Mucosa of stomach (tissue), 1 donor: ENCODE measurements around the gene ERMN.
"Not testable (repeated sequence)": the region's sequence is repeated elsewhere in the genome, so short reads cannot be mapped to it uniquely, and the experiment has no call there.

ENCODE experiments used
- H3K27me3 ChIP-seq: one replicate; pipeline ENCODE4 v1.7.0; 2013; ENCODE audit warnings: mild to moderate bottlenecking, low read length; ENCODE audit not compliant: control insufficient read depth, insufficient read depth
- H3K36me3 ChIP-seq: one replicate; pipeline ENCODE4 v1.7.0; 2013; ENCODE audit warnings: low read length; ENCODE audit not compliant: control insufficient read depth, insufficient read depth
- H3K4me1 ChIP-seq: one replicate; pipeline ENCODE4 v1.7.0; 2013; ENCODE audit warnings: mild to moderate bottlenecking, low read length; ENCODE audit not compliant: control insufficient read depth, insufficient read depth
- H3K4me3 ChIP-seq: one replicate; pipeline ENCODE4 v1.7.0; 2013; ENCODE audit warnings: low read length
- H3K9ac ChIP-seq: one replicate; pipeline ENCODE4 v1.7.0; 2013; ENCODE audit warnings: mild to moderate bottlenecking, low read length, moderate library complexity
- H3K9me3 ChIP-seq: one replicate; pipeline ENCODE4 v1.7.0; 2013; ENCODE audit warnings: mild to moderate bottlenecking, low read length, moderate library complexity; ENCODE audit not compliant: control insufficient read depth
- donor health status: Pancreatic carcinoma.

Gene ERMN

DNA sequence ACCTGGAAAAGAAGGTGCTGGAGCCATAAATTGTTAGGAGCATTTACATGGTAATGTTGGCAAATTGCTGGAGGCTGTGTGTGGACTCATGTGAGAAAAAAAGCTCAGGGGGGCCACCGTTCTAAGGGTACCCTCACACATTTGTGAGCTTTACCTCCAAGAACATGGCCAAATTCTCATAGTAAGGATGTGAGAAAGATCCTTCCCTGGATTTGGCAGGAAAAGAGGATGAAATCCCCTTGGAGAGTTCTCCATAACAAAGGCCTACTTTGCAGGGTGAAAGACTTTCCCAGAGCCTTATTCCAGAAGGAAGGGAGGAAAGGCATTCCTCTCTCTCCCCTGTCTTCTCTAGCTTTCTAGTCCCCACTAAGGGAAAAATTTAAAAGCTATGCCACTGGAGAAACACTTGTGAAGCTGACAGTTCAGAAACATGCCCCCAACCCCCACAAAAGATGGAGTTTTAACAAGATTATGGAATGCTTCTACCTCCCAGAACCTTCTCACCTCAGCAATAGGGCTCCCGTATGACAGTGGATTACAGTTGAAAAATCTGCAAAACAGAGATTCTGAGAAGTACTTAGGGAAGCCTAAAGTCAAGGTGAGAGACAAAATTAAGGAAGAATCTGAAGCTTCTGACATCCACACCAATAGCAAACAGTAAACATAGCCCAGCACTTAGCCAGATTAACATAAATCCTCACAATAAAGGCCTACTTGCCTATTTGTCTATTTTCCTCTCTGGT, 20.2 kb upstream of the ERMN start:
- no peaks in the 10 kb centered on the region for H3K4me1 ChIP-seq
- H3K4me3 ChIP-seq, result no peak overlapping the region
- no peaks in the 10 kb centered on the region for H3K9me3 ChIP-seq
- no peak overlapping the region for H3K9ac ChIP-seq
- no peaks in the 10 kb centered on the region for H3K27me3 ChIP-seq
- no peaks in the 10 kb centered on the region for H3K36me3 ChIP-seq

DNA sequence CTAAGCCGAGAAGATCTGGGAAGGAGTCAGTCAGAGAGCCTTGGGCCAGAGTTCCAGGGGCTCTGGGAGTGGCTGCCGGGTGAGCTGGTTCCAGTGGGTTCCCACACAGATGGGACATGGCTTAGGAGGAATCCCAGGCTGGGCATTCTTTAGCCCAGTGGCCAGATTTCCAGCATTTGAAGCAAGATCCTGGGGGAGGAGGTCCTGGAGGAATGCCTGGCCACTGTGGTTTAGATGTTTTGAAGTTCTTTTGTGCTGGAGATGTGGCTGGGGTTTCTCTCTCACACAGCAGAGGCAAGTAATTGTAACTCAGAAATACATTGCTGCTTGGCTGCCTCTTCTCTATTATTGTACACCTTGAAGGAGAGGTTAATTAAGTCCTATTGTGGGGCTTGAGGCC, 15.8 kb upstream of the ERMN start:
- H3K27me3 ChIP-seq, H3K4me1 ChIP-seq, H3K9ac ChIP-seq, H3K36me3 ChIP-seq, H3K4me3 ChIP-seq, H3K9me3 ChIP-seq: not testable (repeated sequence)

DNA sequence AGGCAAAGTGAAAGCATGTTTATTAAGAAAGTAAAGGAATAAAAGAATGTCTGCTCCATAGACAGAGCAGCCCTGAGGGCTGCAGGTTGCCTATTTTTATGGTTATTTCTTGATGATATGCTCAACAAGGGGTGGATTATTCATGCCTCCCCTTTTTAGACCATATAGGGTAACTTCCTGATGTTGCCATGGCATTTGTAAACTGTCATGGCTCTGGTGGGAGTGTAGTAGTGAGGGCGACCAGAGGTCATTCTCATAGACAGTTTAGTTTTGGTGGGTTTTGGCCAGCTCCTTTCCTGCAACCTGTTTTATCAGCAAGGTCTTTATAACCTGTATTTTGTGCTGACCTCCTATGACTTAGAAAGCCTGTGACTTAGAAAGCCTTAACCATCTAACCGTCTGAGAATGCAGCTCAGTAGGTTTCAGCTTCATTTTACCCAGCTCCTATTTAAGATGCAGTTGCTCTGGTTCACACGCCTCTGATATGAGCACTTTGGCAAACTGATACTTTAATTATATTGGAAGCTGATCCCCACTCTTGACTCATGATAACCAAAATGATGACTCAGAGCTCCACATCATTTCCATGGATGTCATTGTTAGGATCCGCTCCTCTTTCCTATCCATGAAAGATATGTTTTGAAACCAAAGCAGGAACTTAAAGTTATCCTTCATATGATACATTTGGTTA, 14.5 kb upstream of the ERMN start:
- Histone ChIP-seq H3K36me3 (no peaks in the 10 kb centered on the region), H3K4me1 (no peaks in the 10 kb centered on the region), H3K4me3 (no peak overlapping the region), H3K9me3 (no peaks in the 10 kb centered on the region), H3K9ac (no peak overlapping the region), H3K27me3 (no peaks in the 10 kb centered on the region)

DNA sequence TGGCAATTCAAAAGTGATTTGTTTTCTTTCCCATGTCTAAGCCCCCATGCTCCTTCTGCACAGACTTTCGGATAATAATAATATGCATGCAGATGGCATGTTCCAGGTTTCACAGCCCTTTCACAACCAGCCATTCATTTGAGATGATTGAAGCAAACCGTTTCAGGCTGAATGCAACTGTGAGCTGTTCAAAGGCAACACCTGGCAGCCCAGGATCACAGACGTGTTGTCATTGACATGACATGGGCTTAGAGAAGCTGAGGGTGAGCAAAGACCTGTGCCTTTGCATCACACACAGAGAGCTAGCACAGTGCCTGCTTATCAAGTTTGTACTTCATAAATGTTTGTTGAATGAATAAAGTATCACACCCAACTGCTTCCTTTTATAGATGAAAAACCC, 12.4 kb upstream of the ERMN start:
- no peaks in the 10 kb centered on the region for H3K9me3 ChIP-seq
- H3K9ac ChIP-seq, result no peak overlapping the region
- H3K36me3 ChIP-seq, result no peaks in the 10 kb centered on the region
- H3K27me3 ChIP-seq, result no peaks in the 10 kb centered on the region
- no peak overlapping the region for H3K4me3 ChIP-seq
- H3K4me1 ChIP-seq, result no peaks in the 10 kb centered on the region

DNA sequence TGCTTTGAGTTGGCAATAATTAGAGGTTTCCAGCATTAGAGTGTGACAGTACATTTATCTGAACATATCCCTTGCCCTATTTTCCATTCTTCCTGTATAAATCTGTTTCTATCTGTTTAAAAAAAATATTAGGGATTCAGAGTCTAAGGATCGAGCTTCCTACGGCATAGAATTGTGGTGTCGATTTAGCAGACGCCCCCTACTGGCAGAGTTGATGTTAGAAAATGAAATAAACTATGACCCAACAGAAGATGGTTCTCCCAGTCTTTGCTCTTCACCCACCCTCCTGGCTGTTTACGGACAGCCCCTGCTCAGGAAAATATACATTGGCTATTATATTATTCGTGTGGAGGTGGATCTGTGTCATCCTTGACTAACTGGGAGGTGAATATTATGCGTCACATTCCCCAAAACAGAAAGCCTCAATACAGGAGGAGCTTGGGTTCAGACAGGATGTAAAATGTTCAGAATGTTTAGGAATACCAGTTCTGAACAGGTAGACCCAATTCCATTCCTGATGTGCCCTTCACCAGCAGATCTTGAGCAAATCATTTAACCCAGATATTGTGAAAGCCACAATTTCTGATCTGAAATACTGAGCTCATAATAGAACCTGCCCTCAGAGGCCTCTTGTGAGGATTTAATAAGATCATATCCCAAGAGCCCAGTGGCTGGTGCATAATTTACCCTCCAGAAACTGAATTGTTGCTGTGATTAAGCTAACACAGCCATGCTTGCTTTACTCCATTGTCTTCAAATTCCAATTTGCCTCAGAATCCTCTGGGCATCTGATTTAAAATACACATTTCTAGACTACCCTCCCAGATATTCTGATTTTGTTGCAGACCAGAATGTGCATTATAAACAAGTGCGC, 10.8 kb upstream of the ERMN start:
- Histone ChIP-seq H3K27me3 (no peaks in the 10 kb centered on the region), H3K4me1 (no peaks in the 10 kb centered on the region), H3K36me3 (no peaks in the 10 kb centered on the region), H3K9me3 (no peaks in the 10 kb centered on the region), H3K9ac (no peak overlapping the region), H3K4me3 (no peak overlapping the region)

DNA sequence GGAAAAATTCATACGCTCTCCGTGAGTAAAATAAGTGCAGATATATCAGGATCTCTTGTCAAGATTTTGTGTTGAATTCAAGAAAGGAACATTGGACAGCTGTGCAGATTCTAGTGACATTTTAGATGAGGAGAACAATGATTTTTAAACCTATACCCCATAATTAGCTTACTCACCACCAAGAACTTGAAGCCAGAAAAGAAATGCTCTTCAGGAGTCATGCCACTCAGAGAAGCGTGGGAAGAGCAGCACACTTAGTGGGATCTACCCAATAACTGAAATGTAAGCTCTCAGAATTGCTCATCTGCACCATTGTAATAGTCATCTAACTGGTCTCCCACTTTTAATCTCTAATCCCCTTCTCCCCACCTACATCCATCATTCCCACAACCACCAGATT, 9.2 kb upstream of the ERMN start:
- Histone ChIP-seq H3K4me3 (no peak overlapping the region), H3K9ac (no peak overlapping the region), H3K4me1 (peaks cover 8% of the 10 kb centered on the region), H3K27me3 (no peaks in the 10 kb centered on the region), H3K36me3 (no peaks in the 10 kb centered on the region), H3K9me3 (no peaks in the 10 kb centered on the region)

DNA sequence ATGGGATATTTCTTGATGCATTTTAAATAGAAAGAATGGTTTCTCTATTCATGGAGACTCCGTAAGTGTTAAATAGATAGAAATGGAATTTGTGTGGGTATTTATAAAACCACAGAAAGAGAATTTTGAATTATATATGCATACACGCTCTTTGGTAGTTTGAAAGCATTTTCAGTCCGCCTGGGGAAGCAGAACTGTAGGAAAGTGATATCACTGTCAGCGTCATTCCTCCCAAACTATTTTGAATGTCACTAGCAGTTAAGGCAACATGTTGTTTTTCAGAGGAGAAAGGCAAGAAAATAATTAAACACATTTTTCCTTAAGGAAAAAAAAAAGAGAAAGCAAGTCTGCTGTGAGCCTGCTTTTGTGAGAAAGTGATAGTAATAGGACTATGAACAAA, 8.7 kb upstream of the ERMN start:
- H3K36me3 ChIP-seq, result no peaks in the 10 kb centered on the region
- no peak overlapping the region for H3K4me3 ChIP-seq
- H3K4me1 ChIP-seq, result peaks cover 11% of the 10 kb centered on the region
- no peak overlapping the region for H3K9ac ChIP-seq
- no peaks in the 10 kb centered on the region for H3K9me3 ChIP-seq
- H3K27me3 ChIP-seq, result no peaks in the 10 kb centered on the region

DNA sequence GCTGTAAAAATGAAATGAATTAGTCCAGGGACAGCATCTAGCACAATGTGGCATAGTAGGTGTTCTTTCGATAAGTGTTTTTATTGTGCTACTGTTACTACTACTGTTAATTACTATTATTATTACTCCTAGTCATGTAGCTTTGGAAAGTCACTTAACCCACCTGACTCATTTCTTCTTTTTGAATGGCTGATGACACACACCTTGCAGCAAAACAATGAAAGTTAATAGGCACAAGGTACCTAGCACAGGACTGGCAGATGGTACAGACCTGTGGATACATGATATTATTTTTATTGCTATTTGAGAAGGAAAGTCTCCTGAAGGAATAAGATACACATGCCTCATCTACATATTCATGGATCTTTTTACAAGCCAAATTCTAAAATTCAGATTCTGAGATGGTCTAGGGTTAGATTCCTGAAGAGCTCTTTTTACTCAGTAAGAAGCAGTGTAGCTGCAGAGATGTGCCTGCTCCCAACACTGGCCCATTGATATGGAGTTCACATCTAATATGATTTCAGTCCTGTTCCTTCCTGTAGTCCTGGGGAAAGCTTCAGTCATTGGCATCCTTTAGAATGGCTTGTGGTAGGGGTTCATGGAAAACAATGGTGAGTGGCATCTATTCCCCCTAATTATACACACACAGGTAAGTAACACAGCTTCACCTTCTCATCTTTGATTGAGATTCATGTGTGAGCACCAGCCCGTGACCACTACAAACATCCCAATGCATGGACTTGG, 7.9 kb upstream of the ERMN start:
- Histone ChIP-seq H3K9ac (no peak overlapping the region), H3K4me3 (no peak overlapping the region), H3K36me3 (no peaks in the 10 kb centered on the region), H3K9me3 (no peaks in the 10 kb centered on the region), H3K27me3 (no peaks in the 10 kb centered on the region), H3K4me1 (peaks cover 15% of the 10 kb centered on the region)

DNA sequence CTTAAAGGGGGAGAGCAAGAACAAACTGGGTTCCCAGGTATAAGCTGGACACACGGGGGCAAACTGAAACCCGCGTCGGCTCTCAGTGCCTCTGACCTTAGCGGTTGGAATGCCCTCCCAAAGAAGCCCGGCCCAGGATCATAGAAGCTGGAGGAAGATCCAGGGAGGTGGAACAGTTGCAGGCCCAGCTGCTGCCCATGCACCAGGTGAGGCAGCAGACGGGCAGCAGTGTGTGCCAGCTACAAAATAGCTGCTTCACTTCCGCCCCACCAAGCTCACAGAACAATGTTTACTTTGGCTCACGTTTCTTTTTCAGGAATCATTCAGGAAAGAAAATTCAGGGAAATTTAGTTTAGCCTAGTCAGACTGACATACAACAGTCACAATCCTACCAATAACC, 3.9 kb upstream of the ERMN start:
- no peaks in the 10 kb centered on the region for H3K36me3 ChIP-seq
- H3K4me1 ChIP-seq, result peaks cover 24% of the 10 kb centered on the region
- peak overlapping the region; percentile 6 for H3K9ac ChIP-seq
- H3K27me3 ChIP-seq, result no peaks in the 10 kb centered on the region
- H3K4me3 ChIP-seq, result no peak overlapping the region
- no peaks in the 10 kb centered on the region for H3K9me3 ChIP-seq

DNA sequence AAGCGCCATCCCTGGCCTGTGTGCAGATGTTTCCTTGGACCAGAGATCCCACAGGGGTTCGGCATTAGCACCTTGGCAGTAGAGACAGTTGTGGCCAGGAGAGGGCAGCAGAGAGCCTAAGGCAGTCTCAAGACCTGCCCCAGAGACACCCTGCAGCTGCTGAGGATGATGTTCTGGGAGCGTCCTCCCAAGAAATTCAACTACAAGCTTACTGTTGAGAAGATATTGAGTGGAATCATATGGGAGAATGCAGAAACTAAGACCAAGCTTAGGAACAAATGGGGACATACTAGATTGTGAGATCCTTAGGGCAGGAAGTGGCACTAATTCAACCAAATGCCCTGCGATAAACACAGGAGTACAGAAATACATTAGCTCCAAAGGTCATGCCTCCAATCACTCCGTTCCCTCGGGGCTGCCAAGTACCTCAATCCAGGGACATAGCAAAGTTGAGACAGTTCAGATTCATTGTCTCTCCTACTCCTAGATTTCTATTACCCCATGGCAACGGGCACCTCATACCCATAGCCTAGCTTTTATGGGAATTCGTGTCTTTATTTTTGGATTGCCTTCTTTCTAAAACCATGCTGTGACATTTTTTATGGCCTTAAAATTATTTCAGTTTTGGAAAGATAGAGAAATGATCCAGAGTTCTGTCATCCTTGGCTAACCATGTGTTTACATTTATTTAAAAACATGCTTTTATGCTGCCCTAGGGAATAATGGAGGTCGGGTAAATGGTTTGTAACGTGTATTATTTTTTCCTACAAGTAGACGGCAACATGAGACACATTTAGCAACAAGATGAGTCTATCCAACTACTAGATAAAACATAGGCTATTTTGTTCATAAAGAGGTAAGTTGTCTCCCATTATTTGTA, 2.2 kb upstream of the ERMN start:
- H3K36me3 ChIP-seq, result no peaks in the 10 kb centered on the region
- H3K27me3 ChIP-seq, result no peaks in the 10 kb centered on the region
- H3K9me3 ChIP-seq, result no peaks in the 10 kb centered on the region
- no peak overlapping the region for H3K4me3 ChIP-seq
- H3K4me1 ChIP-seq, result peaks cover 31% of the 10 kb centered on the region
- no peak overlapping the region for H3K9ac ChIP-seq

DNA sequence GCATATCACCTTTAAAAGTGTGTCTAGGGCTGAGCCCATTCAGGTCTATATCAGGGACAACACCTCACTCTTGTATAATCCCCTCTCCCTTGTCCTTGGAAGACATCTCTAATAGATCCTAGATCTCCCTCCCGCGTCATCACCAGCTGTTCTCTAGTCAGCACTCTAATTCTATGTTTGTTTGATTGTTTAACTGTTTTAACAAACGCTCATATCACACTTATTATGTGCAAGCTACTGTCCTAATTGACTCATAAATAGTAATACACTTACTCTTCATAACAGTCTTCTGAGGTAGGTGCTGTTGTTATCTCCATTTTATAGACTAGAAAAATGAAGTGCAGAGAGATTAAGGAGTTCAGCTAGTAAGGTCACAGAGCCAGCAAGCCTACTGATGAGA, 1.6 kb upstream of the ERMN start:
- Histone ChIP-seq H3K9me3 (no peaks in the 10 kb centered on the region), H3K36me3 (no peaks in the 10 kb centered on the region), H3K4me1 (peaks cover 31% of the 10 kb centered on the region), H3K9ac (no peak overlapping the region), H3K27me3 (no peaks in the 10 kb centered on the region), H3K4me3 (no peak overlapping the region)
